GM23248 (cell line): ENCODE measurements around the gene LBX2. TPM values are rescaled to one million over a fixed set of nuclear protein-coding genes. Genes with fewer than 3 reads are reported as not detected.

ENCODE experiments used
- DNase-seq: peaks from one replicate; pipeline ENCODE4 v3.0.0-alpha.2; 2015
- H2AFZ ChIP-seq: fragments of 200-600 bp; sonication (generic); 2 replicates; pipeline ENCODE4 v1.6.1; 2016; ENCODE audit warnings: antibody characterized with exemption
- H3F3A ChIP-seq: fragments of 200-600 bp; sonication (generic); 2 replicates; pipeline ENCODE4 v1.6.1; 2016; ENCODE audit warnings: mild to moderate bottlenecking, antibody characterized with exemption, mixed run types; ENCODE audit not compliant: insufficient read depth
- H3K27ac ChIP-seq: fragments of 200-600 bp; sonication (generic); 2 replicates; pipeline ENCODE4 v1.5.1; 2016; ENCODE audit warnings: mild to moderate bottlenecking
- H3K27me3 ChIP-seq: fragments of 200-600 bp; sonication (generic); replicated peaks from 2 replicates; pipeline ENCODE4 v1.6.1; 2016; ENCODE audit warnings: mild to moderate bottlenecking; ENCODE audit not compliant: insufficient read depth
- H3K36me3 ChIP-seq: fragments of 200-600 bp; sonication (generic); 2 replicates; pipeline ENCODE4 v1.6.1; 2016; ENCODE audit warnings: low read depth, mild to moderate bottlenecking
- H3K4me1 ChIP-seq: fragments of 200-600 bp; sonication (generic); 2 replicates; pipeline ENCODE4 v1.6.1; 2016; ENCODE audit warnings: mild to moderate bottlenecking; ENCODE audit not compliant: insufficient read depth
- H3K4me2 ChIP-seq: fragments of 200-600 bp; sonication (generic); one replicate; pipeline ENCODE4 v1.6.1; 2016; ENCODE audit warnings: mild to moderate bottlenecking; ENCODE audit not compliant: unreplicated experiment
- H3K4me3 ChIP-seq: fragments of 200-600 bp; sonication (generic); 2 replicates; pipeline ENCODE4 v1.5.1; 2016; ENCODE audit warnings: mild to moderate bottlenecking
- H3K79me2 ChIP-seq: fragments of 200-600 bp; sonication (generic); 2 replicates; pipeline ENCODE4 v1.6.1; 2016; ENCODE audit warnings: mild to moderate bottlenecking; ENCODE audit not compliant: insufficient read depth
- H3K9ac ChIP-seq: fragments of 200-600 bp; sonication (generic); 2 replicates; pipeline ENCODE4 v1.6.1; 2016; ENCODE audit warnings: mild to moderate bottlenecking
- H3K9me2 ChIP-seq: fragments of 200-600 bp; sonication (generic); 2 replicates; pipeline ENCODE4 v1.6.1; 2016; ENCODE audit warnings: mixed run types, mild to moderate bottlenecking, moderate library complexity; ENCODE audit not compliant: insufficient read depth
- H3K9me3 ChIP-seq: fragments of 200-600 bp; sonication (generic); one replicate; pipeline ENCODE4 v1.6.1; 2017; ENCODE audit warnings: low read depth
- H4K20me1 ChIP-seq: fragments of 200-600 bp; sonication (generic); 2 replicates; pipeline ENCODE4 v1.6.0; 2016; ENCODE audit not compliant: insufficient read depth
- EZH2 ChIP-seq: fragments of 200-600 bp; sonication (generic); IDR thresholded peaks from 2 replicates; pipeline ENCODE4 v1.6.1; 2018; ENCODE audit warnings: antibody characterized with exemption, mild to moderate bottlenecking; ENCODE audit not compliant: insufficient read depth, poor library complexity, severe bottlenecking
- EZH2phosphoT487 ChIP-seq: fragments of 200-600 bp; sonication (generic); IDR thresholded peaks from 2 replicates; pipeline ENCODE4 v1.6.1; 2018; ENCODE audit warnings: antibody characterized with exemption, moderate library complexity, mild to moderate bottlenecking, low read depth; ENCODE audit not compliant: insufficient read depth
- WGBS, 2 experiments: methylation state at CpG; one replicate each; pipeline ENCODE4 v1.1.6; 2015 to 2017; ENCODE audit warnings: low lambda C conversion rate in 2 of 2, low coverage in 1 of 2; ENCODE audit errors: missing lambda C conversion rate in 2 of 2; 5-methylcytosine and 5-hydroxymethylcytosine counted together
- in situ Hi-C: fragments of 300-500 bp; cut with MboI; formaldehyde crosslinking; loops from 2 replicates; pipeline ENCODE4 v1.15.0; 2020
- polyA plus RNA-seq: library from polyadenylated mRNA; unstranded; fragments of >200 nt; fragmentation: Nextera tagmentation; extraction: Ambion mirVana; gene quantifications from 2 replicates; pipeline ENCODE4 v1.2.1, GENCODE V29; 2016
- total RNA-seq: library from RNA; depleted of rRNA; stranded (reverse); fragments of >200 nt; shearing (Covaris generic); gene quantifications from 2 replicates; pipeline ENCODE4 v1.2.3, GENCODE V29; 2014

LBX2 gene
- total and polyA plus RNA-seq, 2 experiments from 2014 or later = 1.1 to 4.6 TPM

DNA sequence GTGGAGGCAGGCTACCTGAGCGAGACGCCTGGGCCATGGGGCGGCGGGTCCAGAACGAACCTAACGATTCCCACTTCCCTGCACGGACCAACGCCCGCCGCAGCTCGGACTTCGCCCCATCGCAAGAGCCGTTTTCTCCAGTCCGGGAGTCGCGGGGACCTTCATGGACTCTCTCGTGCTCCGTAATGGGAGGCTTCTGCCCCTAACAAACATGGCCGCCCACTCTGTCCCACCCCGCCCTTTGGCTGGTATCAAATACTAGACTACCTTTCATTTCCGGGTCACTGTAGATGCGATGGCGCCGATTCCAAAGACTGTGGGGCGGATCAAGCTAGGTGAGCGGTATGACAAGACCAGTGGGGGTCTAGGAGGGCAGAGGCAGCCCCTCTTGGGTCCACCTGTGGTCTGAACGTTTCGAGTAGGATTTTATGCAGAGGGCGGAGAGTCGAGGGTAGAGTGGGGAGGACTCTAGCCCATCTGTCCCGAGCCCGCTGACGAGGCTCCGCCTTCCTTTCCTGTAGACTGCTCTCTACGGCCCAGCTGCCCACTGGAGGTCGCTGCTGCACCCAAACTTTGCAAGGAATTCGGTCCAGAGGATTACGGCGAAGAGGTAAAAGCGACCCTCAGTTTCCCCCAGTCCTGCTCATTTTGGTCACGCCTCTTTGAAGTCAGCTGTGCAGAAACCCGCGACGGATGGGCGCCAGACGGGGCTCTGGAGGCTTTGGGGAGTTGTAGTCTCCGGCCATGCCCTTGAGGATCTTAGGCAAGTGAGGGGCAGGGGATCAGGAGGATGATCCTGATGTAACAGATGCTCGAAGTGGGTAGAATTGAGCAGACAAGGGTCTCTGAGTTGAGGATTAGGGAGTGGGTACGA is 16.4 kb downstream of the LBX2 start, which contains the start of the genes CCDC142 and TTC31:
Gene CCDC142 (minus strand): TSS at position 198 of the 874 bp plus-strand sequence. CDS start 161 bp downstream, at position 37.
Gene TTC31 (plus strand): TSS at position 281 of the 874 bp plus-strand sequence. CDS start 15 bp downstream, at position 296.
- Histone ChIP-seq H3K27me3 (no peaks in the 10 kb centered on the region), H3K9me2 (no peaks in the 10 kb centered on the region), H3K4me2 (peak within 1 kb of the TSS; percentile 97), H3K4me1 (peaks cover 25% of the 10 kb centered on the region), H3K9me3 (no peaks in the 10 kb centered on the region), H3F3A (peaks cover 13% of the 10 kb centered on the region), H3K27ac (peak within 1 kb of the TSS; percentile 62), H3K36me3 (peaks cover 5% of the 10 kb centered on the region; the same call in 1 of the 2 replicates), H3K4me3 (peak within 1 kb of the TSS; percentile 99), H2AFZ (peak within 1 kb of the TSS; percentile 96), H4K20me1 (no peaks in the 10 kb centered on the region), H3K79me2 (peaks cover 87% of the 10 kb centered on the region), H3K9ac (peak within 1 kb of the TSS; percentile 85)
- in situ Hi-C loops = no loop called here
- peak; percentile 98 for DNase-seq
- TF ChIP-seq EZH2phosphoT487 (no peak), EZH2 (no peak)
- 0 to 1% methylated on average over 41 to 50 of the region's 50 CpGs for WGBS, 2 experiments

DNA sequence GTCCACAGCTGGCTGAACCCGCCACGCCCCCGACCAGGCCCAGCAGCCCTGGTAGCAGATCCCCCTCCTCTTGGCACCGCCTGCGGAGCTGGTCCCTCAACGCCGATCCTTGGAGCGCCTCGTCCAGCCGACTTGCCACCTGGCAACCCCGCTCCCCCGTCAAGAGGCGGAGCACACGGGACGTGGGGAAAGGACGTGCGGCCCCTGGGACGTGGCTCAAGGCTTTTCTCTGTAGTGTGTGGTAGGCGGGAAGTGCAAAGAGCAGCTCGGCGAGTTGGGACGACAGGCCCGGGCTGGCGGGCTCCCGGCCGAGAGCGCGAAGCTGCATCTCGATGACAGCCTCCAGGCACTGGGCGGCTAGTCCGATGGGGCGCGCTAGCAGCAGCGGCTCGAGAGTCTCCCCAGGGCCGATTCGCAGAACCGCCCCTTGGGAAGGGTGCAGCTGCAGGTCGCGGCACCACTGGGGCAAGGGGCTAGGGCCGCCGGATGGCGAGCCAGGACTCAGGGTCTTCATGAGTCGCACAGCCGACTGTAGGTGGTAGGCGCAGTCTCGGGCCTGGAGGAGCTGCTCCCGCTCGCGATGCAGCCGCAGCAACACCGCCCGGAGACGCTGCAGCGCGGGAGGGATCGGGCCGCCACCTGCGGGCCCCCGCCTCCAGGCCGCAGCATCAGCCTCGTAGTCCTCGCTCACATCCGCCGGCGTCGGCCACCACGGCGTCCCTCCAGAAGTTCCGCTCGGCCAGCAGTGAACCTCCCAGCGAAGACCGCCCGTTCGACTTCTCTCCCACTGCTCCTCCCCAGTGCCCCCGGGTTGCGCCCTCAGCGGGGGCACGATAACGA is 17.2 kb downstream of the LBX2 start:
- peaks cover 20% of the 10 kb centered on the region for H3K4me1 ChIP-seq
- peak overlapping the region; percentile 97 for H3K4me2 ChIP-seq
- H3K79me2 ChIP-seq = peaks cover 93% of the 10 kb centered on the region
- peak overlapping the region; percentile 96 for H2AFZ ChIP-seq
- TF ChIP-seq EZH2 (no peak), EZH2phosphoT487 (no peak)
- peaks cover 9% of the 10 kb centered on the region; the same call in 1 of the 2 replicates for H3K36me3 ChIP-seq
- no peaks in the 10 kb centered on the region for H3K9me2 ChIP-seq
- H3K4me3 ChIP-seq = peak overlapping the region; percentile 99
- in situ Hi-C loops = no loop called here
- DNase-seq = peak; percentile 70
- peak overlapping the region; percentile 62 for H3K27ac ChIP-seq
- WGBS, 2 experiments = 2 to 3% methylated on average over 50 to 76 of the region's 80 CpGs
- no peaks in the 10 kb centered on the region for H3K27me3 ChIP-seq
- peak overlapping the region; percentile 85 for H3K9ac ChIP-seq
- H3F3A ChIP-seq = 0 out of 2 replicates have a peak, but pooled peaks cover 9% of the 10 kb centered on the region
- H3K9me3 ChIP-seq = no peaks in the 10 kb centered on the region
- no peaks in the 10 kb centered on the region for H4K20me1 ChIP-seq

DNA sequence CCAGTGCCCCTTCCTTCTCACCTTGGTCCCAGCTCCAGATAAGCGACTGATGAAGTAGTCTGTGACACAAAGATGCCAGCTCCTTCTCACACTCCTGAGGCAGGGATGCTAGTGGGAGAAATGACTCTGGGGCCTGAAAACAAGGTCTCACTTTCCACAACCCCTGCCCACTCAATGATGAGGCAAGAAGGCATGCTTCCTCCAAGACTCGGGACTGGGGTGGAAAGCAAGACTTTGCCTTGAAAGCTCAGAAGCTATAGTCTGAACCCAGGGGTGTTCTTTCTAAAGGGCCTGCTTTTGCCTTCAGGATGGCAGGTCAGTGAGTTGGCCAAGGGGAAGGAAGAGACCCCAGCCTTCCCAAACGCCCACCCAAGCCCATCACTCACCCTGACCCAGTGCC is 18.0 kb downstream of the LBX2 start:
- Histone ChIP-seq H3F3A (0 out of 2 replicates have a peak, but pooled peaks cover 5% of the 10 kb centered on the region), H3K4me2 (peak overlapping the region; percentile 97), H3K4me1 (peaks cover 20% of the 10 kb centered on the region), H3K79me2 (peaks cover 88% of the 10 kb centered on the region), H3K27me3 (no peaks in the 10 kb centered on the region), H3K9ac (peak overlapping the region; percentile 85), H3K4me3 (peak overlapping the region; percentile 99), H3K27ac (peak overlapping the region; percentile 62; the same call in 1 of the 2 replicates), H3K9me2 (no peaks in the 10 kb centered on the region), H3K36me3 (peaks cover 15% of the 10 kb centered on the region; the same call in 1 of the 2 replicates), H4K20me1 (no peaks in the 10 kb centered on the region), H3K9me3 (no peaks in the 10 kb centered on the region), H2AFZ (peak overlapping the region; percentile 96)
- DNase-seq = peak; percentile 56
- no peak for TF ChIP-seq EZH2
- no peak for TF ChIP-seq EZH2phosphoT487
- in situ Hi-C loops = no loop called here
- 47 to 50% methylated on average over 3 of the region's 3 CpGs for WGBS, 2 experiments

DNA sequence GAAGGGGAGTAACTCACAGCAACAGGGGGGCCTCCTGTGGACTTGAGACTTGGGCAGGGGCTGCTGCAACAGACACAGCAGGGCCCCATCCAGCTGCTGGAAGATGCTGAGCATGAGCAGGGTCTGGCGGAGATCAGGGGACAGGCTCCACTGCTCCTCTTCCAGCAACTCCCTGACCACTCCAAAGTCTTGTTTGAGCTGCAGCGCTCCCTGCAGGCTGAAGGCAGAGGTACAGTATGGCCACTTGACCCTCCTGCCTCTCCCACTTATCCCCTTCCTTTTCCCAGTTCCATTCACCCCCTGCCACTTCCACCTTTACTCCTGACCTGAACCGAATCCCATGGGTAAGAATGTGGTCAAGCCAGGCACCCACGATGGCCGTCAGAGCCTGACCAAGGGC is 24.5 kb downstream of the LBX2 start:
- WGBS, 2 experiments = 96% methylated on average over 5 of the region's 5 CpGs
- H3K79me2 ChIP-seq = peaks cover 40% of the 10 kb centered on the region
- peaks cover 28% of the 10 kb centered on the region for H3F3A ChIP-seq
- H3K36me3 ChIP-seq = peaks cover 15% of the 10 kb centered on the region; the same call in 1 of the 2 replicates
- H3K27me3 ChIP-seq = no peaks in the 10 kb centered on the region
- H3K9me2 ChIP-seq = no peaks in the 10 kb centered on the region
- no peak overlapping the region for H3K4me3 ChIP-seq
- DNase-seq = no peak
- no peak overlapping the region for H3K27ac ChIP-seq
- TF ChIP-seq EZH2 (no peak), EZH2phosphoT487 (no peak)
- H3K4me2 ChIP-seq = no peak overlapping the region
- H2AFZ ChIP-seq = no peak overlapping the region
- in situ Hi-C loops = no loop called here
- H3K4me1 ChIP-seq = peaks cover 15% of the 10 kb centered on the region
- H3K9ac ChIP-seq = no peak overlapping the region
- H4K20me1 ChIP-seq = no peaks in the 10 kb centered on the region
- no peaks in the 10 kb centered on the region for H3K9me3 ChIP-seq
